SK-N-SH treated with all-trans-retinoic acid at 6 μM for 48 hours (cell line): ENCODE measurements around the gene GPR137.

Source experiments
- ATAC-seq: fragments of 200-7000 bp; cut with Tn5 transposase; 3 replicates; pipeline ENCODE4 v1.9.1; 2020; ENCODE audit warnings: mild to moderate bottlenecking, moderate library complexity
- ARNTL ChIP-seq: fragments of 450-650 bp; formaldehyde crosslinking; IDR thresholded peaks from 2 replicates; pipeline ENCODE4 v1.5.0; 2020; ENCODE audit warnings: low read depth, mild to moderate bottlenecking, moderate library complexity, borderline replicate concordance
- BACH2 ChIP-seq: fragments of 250-450 bp; sonication (Bioruptor Pico); IDR thresholded peaks from 2 replicates; pipeline ENCODE4 v1.9.0; 2021; ENCODE audit warnings: mild to moderate bottlenecking, borderline replicate concordance
- CSDC2 ChIP-seq: fragments of 250-450 bp; sonication (Bioruptor Pico); IDR thresholded peaks from 2 replicates; pipeline ENCODE4 v1.5.0; 2020; ENCODE audit warnings: mild to moderate bottlenecking, moderate library complexity
- ESRRG ChIP-seq: fragments of 250-450 bp; sonication (Bioruptor Pico); IDR thresholded peaks from 2 replicates; pipeline ENCODE4 v1.6.1; 2021; ENCODE audit warnings: mild to moderate bottlenecking
- GLIS3 ChIP-seq: fragments of 250-450 bp; sonication (Bioruptor Pico); IDR thresholded peaks from 2 replicates; pipeline ENCODE4 v1.5.0; 2020; ENCODE audit warnings: mild to moderate bottlenecking, moderate library complexity
- ISL1 ChIP-seq: fragments of 250-450 bp; sonication (Bioruptor Pico); IDR thresholded peaks from 2 replicates; pipeline ENCODE4 v2.1.2; 2022; ENCODE audit warnings: mild to moderate bottlenecking, moderate library complexity
- OSR1 ChIP-seq: fragments of 250-450 bp; sonication (Bioruptor Pico); IDR thresholded peaks from 2 replicates; pipeline ENCODE4 v1.8.0; 2022; ENCODE audit warnings: moderate library complexity, mild to moderate bottlenecking, inconsistent platforms
- SNAI2 ChIP-seq: fragments of 250-450 bp; sonication (Bioruptor Pico); IDR thresholded peaks from 2 replicates; pipeline ENCODE4 v1.5.0; 2020; ENCODE audit warnings: mild to moderate bottlenecking, moderate library complexity
- TCF4 ChIP-seq: fragments of 250-450 bp; sonication (Bioruptor Pico); IDR thresholded peaks from 2 replicates; pipeline ENCODE4 v1.8.0; 2021; ENCODE audit warnings: mild to moderate bottlenecking, moderate library complexity, borderline replicate concordance
- TOX ChIP-seq: fragments of 250-450 bp; sonication (Bioruptor Pico); IDR thresholded peaks from 2 replicates; pipeline ENCODE4 v1.8.0; 2021; ENCODE audit warnings: mild to moderate bottlenecking, moderate library complexity, borderline replicate concordance
- ZC3H10 ChIP-seq: fragments of 250-450 bp; sonication (Bioruptor Pico); IDR thresholded peaks from 2 replicates; pipeline ENCODE4 v1.5.1; 2021; ENCODE audit warnings: mild to moderate bottlenecking, moderate library complexity
- ZFP3 ChIP-seq: fragments of 250-450 bp; sonication (Bioruptor Pico); IDR thresholded peaks from 2 replicates; pipeline ENCODE4 v1.5.0; 2020; ENCODE audit warnings: mild to moderate bottlenecking, moderate library complexity
- ZNF70 ChIP-seq: fragments of 450-650 bp; formaldehyde crosslinking; IDR thresholded peaks from 2 replicates; pipeline ENCODE4 v1.5.0; 2020; ENCODE audit warnings: mild to moderate bottlenecking, moderate library complexity
- ZNF8 ChIP-seq: fragments of 450-650 bp; formaldehyde crosslinking; IDR thresholded peaks from 2 replicates; pipeline ENCODE4 v1.5.0; 2020; ENCODE audit warnings: mild to moderate bottlenecking, moderate library complexity
- TF ChIP-seq, protein P1 (sequence below): fragments of 250-450 bp; sonication (Bioruptor Pico); IDR thresholded peaks from 2 replicates; pipeline ENCODE4 v1.8.0; 2020; ENCODE audit warnings: mild to moderate bottlenecking, moderate library complexity, borderline replicate concordance
- TF ChIP-seq, protein P2 (sequence below): fragments of 250-450 bp; sonication (Bioruptor Pico); IDR thresholded peaks from 2 replicates; pipeline ENCODE4 v1.5.0; 2020; ENCODE audit warnings: mild to moderate bottlenecking, moderate library complexity
- TF ChIP-seq, protein P3 (sequence below): fragments of 250-450 bp; sonication (Bioruptor Pico); IDR thresholded peaks from 2 replicates; pipeline ENCODE4 v1.5.1; 2021; ENCODE audit warnings: mild to moderate bottlenecking, moderate library complexity
- TF ChIP-seq, protein P4 (sequence below): fragments of 250-450 bp; sonication (Bioruptor Pico); IDR thresholded peaks from 2 replicates; pipeline ENCODE4 v1.8.0; 2021; ENCODE audit warnings: low read depth, mild to moderate bottlenecking, moderate library complexity, borderline replicate concordance
- TF ChIP-seq, protein P5 (sequence below): fragments of 250-450 bp; sonication (Bioruptor Pico); IDR thresholded peaks from 2 replicates; pipeline ENCODE4 v1.5.1; 2020; ENCODE audit warnings: low read depth, mild to moderate bottlenecking, moderate library complexity

The GPR137 gene

DNA sequence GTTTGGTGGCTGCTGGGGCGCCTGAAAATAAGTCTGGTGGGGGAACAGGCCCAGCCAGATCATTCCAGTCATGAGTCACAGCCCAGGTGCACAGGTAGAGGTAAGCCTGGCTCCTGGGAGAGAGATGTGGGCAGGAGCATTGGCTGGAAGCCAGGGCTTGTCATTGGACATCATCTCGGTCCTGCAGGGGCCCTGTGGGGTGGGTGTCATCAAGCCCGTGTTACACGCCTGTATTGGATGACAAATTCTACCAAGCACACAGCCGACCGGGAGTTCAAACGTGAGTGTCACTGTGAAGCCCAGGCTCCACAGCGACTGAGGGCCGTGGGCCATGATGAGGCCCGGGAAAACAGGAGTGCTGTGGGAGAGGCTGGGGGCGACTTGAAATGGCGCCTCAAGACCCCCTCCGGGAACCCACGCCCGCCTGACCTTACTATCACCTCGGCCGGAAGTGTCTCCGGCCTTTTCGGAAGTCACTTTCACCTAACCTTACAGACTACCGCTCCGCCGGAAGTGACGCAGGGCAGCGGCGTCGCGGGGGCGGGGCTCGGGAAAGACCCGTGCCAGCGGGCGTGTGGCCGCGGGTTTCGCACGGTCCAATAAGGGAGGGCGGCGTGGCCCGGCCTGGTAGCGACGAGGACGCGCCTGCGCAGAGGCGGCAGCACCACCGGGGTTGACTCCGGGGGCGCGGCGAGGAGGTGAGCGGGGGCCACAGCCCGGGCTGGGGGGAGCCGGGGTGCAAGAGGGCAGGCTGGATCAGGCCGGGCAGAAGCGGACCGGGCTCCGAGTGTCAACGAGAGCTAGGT is 45.0 kb upstream of the GPR137 start, which contains the start of gene FKBP2:
Gene FKBP2, plus strand, starts transcription at position 661 of the 806 bp plus-strand sequence. CDS start 1,293 bp downstream, outside the sequence.
- peak; percentile 60 for ATAC-seq
- TF ChIP-seq, protein P1, sequence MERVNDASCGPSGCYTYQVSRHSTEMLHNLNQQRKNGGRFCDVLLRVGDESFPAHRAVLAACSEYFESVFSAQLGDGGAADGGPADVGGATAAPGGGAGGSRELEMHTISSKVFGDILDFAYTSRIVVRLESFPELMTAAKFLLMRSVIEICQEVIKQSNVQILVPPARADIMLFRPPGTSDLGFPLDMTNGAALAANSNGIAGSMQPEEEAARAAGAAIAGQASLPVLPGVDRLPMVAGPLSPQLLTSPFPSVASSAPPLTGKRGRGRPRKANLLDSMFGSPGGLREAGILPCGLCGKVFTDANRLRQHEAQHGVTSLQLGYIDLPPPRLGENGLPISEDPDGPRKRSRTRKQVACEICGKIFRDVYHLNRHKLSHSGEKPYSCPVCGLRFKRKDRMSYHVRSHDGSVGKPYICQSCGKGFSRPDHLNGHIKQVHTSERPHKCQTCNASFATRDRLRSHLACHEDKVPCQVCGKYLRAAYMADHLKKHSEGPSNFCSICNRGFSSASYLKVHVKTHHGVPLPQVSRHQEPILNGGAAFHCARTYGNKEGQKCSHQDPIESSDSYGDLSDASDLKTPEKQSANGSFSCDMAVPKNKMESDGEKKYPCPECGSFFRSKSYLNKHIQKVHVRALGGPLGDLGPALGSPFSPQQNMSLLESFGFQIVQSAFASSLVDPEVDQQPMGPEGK (CRISPR knock-in tag) = peak; percentile 79
- TF ChIP-seq GLIS3 (CRISPR knock-in tag) = no peak
- TF ChIP-seq, protein P2, sequence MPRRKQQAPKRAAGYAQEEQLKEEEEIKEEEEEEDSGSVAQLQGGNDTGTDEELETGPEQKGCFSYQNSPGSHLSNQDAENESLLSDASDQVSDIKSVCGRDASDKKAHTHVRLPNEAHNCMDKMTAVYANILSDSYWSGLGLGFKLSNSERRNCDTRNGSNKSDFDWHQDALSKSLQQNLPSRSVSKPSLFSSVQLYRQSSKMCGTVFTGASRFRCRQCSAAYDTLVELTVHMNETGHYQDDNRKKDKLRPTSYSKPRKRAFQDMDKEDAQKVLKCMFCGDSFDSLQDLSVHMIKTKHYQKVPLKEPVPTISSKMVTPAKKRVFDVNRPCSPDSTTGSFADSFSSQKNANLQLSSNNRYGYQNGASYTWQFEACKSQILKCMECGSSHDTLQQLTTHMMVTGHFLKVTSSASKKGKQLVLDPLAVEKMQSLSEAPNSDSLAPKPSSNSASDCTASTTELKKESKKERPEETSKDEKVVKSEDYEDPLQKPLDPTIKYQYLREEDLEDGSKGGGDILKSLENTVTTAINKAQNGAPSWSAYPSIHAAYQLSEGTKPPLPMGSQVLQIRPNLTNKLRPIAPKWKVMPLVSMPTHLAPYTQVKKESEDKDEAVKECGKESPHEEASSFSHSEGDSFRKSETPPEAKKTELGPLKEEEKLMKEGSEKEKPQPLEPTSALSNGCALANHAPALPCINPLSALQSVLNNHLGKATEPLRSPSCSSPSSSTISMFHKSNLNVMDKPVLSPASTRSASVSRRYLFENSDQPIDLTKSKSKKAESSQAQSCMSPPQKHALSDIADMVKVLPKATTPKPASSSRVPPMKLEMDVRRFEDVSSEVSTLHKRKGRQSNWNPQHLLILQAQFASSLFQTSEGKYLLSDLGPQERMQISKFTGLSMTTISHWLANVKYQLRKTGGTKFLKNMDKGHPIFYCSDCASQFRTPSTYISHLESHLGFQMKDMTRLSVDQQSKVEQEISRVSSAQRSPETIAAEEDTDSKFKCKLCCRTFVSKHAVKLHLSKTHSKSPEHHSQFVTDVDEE (CRISPR knock-in tag) = no peak
- TF ChIP-seq, all 23 proteins: peak for 1

DNA sequence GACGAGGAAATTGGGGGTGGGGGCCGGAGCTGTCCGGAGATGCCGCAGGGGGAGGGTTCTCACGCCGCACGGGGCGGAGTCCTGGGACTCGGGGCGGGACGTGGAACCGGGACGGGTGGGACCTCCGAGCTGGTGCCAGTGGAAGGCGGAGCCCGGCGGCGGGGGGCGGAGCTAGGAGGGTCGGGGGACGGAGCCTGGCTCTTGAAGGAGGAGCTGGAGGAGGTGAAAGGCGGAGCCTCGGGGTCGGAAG is 44.5 kb upstream of the GPR137 start:
- ATAC-seq = peak; percentile 82
- TF ChIP-seq TCF4 (CRISPR knock-in tag) (no peak), ESRRG (no peak), TOX (CRISPR knock-in tag) (no peak), SNAI2 (CRISPR knock-in tag) (no peak), CSDC2 (CRISPR knock-in tag) (no peak), ISL1 (no peak), ZC3H10 (CRISPR knock-in tag) (no peak), ARNTL (CRISPR knock-in tag) (no peak), ZFP3 (CRISPR knock-in tag) (no peak), GLIS3 (CRISPR knock-in tag) (no peak), ZNF70 (CRISPR knock-in tag) (no peak), BACH2 (no peak), ZNF8 (CRISPR knock-in tag) (no peak), OSR1 (CRISPR knock-in tag) (no peak)
- TF ChIP-seq, protein P3, sequence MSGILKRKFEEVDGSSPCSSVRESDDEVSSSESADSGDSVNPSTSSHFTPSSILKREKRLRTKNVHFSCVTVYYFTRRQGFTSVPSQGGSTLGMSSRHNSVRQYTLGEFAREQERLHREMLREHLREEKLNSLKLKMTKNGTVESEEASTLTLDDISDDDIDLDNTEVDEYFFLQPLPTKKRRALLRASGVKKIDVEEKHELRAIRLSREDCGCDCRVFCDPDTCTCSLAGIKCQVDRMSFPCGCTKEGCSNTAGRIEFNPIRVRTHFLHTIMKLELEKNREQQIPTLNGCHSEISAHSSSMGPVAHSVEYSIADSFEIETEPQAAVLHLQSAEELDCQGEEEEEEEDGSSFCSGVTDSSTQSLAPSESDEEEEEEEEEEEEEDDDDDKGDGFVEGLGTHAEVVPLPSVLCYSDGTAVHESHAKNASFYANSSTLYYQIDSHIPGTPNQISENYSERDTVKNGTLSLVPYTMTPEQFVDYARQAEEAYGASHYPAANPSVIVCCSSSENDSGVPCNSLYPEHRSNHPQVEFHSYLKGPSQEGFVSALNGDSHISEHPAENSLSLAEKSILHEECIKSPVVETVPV (CRISPR knock-in tag) = no peak
- TF ChIP-seq, protein P4, sequence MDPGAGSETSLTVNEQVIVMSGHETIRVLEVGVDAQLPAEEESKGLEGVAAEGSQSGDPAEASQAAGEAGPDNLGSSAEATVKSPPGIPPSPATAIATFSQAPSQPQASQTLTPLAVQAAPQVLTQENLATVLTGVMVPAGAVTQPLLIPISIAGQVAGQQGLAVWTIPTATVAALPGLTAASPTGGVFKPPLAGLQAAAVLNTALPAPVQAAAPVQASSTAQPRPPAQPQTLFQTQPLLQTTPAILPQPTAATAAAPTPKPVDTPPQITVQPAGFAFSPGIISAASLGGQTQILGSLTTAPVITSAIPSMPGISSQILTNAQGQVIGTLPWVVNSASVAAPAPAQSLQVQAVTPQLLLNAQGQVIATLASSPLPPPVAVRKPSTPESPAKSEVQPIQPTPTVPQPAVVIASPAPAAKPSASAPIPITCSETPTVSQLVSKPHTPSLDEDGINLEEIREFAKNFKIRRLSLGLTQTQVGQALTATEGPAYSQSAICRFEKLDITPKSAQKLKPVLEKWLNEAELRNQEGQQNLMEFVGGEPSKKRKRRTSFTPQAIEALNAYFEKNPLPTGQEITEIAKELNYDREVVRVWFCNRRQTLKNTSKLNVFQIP (CRISPR knock-in tag) = no peak
- TF ChIP-seq, protein P5, sequence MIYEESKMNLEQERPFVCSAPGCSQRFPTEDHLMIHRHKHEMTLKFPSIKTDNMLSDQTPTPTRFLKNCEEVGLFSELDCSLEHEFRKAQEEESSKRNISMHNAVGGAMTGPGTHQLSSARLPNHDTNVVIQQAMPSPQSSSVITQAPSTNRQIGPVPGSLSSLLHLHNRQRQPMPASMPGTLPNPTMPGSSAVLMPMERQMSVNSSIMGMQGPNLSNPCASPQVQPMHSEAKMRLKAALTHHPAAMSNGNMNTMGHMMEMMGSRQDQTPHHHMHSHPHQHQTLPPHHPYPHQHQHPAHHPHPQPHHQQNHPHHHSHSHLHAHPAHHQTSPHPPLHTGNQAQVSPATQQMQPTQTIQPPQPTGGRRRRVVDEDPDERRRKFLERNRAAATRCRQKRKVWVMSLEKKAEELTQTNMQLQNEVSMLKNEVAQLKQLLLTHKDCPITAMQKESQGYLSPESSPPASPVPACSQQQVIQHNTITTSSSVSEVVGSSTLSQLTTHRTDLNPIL (CRISPR knock-in tag) = no peak
- TF ChIP-seq, protein P2 (CRISPR knock-in tag) = no peak
- TF ChIP-seq, protein P1 (CRISPR knock-in tag) = no peak
